ENCODE measurements around the gene CD200R1L. TPM values are rescaled to one million over a fixed set of nuclear protein-coding genes. Genes with fewer than 3 reads are reported as not detected.

The CD200R1L gene
- polyA plus RNA-seq, 3 donors: not detected

- H3K27ac ChIP-seq (ENCODE audit: low read depth, low read length): no peak overlapping the region
- WGBS, 3 donors: 59 to 77% (median 73%) methylated on average over 6 of the region's 6 CpGs
Measured at GRCh38 chr3:112774293-112774926, 72.3 kb downstream of the CD200R1L start.

- H3K27ac ChIP-seq (ENCODE audit: low read depth, low read length): no peak overlapping the region
- 56 to 70% (median 65%) methylated on average over 6 of the region's 6 CpGs for WGBS, 3 donors
Measured at GRCh38 chr3:112773864-112774263, 72.8 kb downstream of the CD200R1L start.

GRCh38 chr3:112770951-112771350 lies 75.7 kb downstream of the CD200R1L start:
- 92 to 95% (median 92%) methylated on average over 2 of the region's 2 CpGs for WGBS, 3 donors
- no peak overlapping the region for H3K27ac ChIP-seq (ENCODE audit: low read depth, low read length)

GRCh38 chr3:112770032-112770626 lies 76.5 kb downstream of the CD200R1L start:
- WGBS, 3 donors: 63 to 87% (median 67%) methylated on average over 3 of the region's 3 CpGs
- H3K27ac ChIP-seq (ENCODE audit: low read depth, low read length): no peak overlapping the region

- H3K27ac ChIP-seq (ENCODE audit: low read depth, low read length): no peak overlapping the region
- 85 to 89% (median 86%) methylated on average over 1 of the region's 1 CpG for WGBS, 3 donors
Measured at GRCh38 chr3:112769286-112769978, 77.2 kb downstream of the CD200R1L start.

GRCh38 chr3:112767777-112768176 lies 78.9 kb downstream of the CD200R1L start:
- WGBS, 3 donors: 78 to 82% (median 81%) methylated on average over 2 of the region's 2 CpGs
- H3K27ac ChIP-seq (ENCODE audit: low read depth, low read length): no peak overlapping the region

- 58 to 84% (median 70%) methylated on average over 2 of the region's 2 CpGs for WGBS, 3 donors
- H3K27ac ChIP-seq (ENCODE audit: low read depth, low read length): no peak overlapping the region
Measured at GRCh38 chr3:112767177-112767576, 79.5 kb downstream of the CD200R1L start.

Other genes with a start within 250 kb of the CD200R1L start
- 100 to 1,000 TPM in 1 of 3 donors, 10 to 100 TPM in 2; 16.5 to 213 (median 81.7) TPM for gene CCDC80, start 205.7 kb downstream of the CD200R1L start, polyA plus RNA-seq
- gene CD200R1, start 128.2 kb upstream of the CD200R1L start, polyA plus RNA-seq: 1 to 10 TPM in 2 of 3 donors, under 1 TPM in 1; 0.18 to 1.8 (median 1.1) TPM
- 10 to 100 TPM in 2 of 3 donors, 1 to 10 TPM in 1; 8.9 to 13.1 (median 12.3) TPM for gene GTPBP8, start 144.1 kb upstream of the CD200R1L start, polyA plus RNA-seq